Vagina (tissue), 2 donors: ENCODE results near the gene S100A2.
"Not testable (repeated sequence)": the region's sequence is repeated elsewhere in the genome, so short reads cannot be mapped to it uniquely, and the experiment has no call there.

Source experiments
- CTCF ChIP-seq, 3 experiments: fragments of 450-650 bp in 2 of 3; fragments of 200-600 bp in 1 of 3; sonication (generic) in 1 of 3; IDR thresholded peaks; one replicate each; pipeline ENCODE4 v1.5.1; 2017 to 2019; ENCODE audit warnings: antibody characterized with exemption in 3 of 3, mild to moderate bottlenecking in 2 of 3, moderate library complexity in 2 of 3
- POLR2AphosphoS5 ChIP-seq, 2 donors: sonication (generic); formaldehyde crosslinking; IDR thresholded peaks; one replicate each; pipeline ENCODE4 v1.9.0; 2017; ENCODE audit warnings: antibody characterized with exemption in 2 of 2, mild to moderate bottlenecking in 2 of 2, low read depth in 1 of 2; ENCODE audit not compliant: insufficient read depth in 1 of 2

DNA sequence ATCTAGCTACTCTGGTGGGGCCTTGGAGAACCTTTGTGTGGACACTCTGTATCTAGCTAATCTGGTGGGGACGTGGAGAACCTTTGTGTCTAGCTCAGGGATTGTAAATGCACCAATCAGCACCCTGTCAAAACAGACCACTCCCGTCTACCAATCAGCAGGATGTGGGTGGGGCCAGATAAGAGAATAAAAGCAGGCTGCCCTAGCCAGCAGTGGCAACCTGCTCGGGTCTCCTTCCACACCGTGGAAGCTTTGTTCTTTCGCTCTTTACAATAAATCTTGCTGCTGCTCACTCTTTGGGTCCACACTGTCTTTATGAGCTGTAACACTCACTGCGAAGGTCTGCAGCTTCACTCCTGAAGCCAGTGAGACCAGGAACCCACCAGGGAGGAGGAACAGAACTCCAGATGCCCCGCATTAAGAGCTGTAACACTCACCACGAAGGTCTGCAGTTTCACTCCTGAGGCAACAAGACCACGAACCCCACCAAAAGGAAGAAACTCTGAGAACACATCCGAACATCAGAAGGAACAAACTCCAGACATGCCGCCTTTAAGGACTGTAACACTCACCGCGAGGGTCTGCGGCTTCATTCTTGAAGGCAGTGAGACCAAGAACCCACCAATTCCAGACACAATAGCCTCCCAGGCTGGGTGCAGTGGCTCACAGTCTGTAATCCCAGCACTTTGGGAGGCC lies 43.1 kb downstream of the S100A2 start:
- not testable (repeated sequence) for TF ChIP-seq CTCF (IDR thresholded peaks at IDR 0.05); POLR2AphosphoS5 (IDR thresholded peaks at IDR 0.05; ENCODE audit: insufficient read depth in 1 of 2, low read depth in 1 of 2)
